Measurements from ENCODE around the gene CHN1.

CHN1 gene

DNA sequence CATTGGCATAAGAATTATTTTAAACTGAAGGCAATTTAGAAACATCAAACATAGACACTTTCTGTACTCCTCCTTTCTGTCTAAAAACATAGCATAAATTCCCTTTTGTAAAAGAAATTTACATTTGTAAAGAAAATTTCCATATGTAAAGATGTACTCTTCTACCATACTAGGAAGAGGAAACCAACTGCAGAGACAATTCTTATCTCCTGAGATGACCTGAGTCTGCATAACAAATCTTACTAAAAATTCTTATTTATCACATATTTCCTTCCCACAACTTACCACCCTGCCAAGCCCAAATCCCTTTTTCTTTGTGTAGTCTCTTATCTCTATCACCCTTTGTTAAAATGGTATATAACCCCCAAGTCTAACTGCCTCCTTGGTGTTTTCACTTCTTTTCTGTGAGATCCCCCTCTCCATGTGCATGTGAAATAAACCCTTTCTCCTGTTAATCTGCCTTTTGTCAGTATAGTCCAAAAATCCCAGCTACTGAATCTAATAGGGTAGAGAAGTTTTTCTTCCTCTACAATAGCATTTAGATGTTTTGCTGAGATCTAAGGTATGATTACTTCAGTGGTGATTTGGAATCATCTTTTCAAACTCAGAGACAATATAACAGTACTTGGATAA is 81.0 kb downstream of the CHN1 start:
- TF ChIP-seq, protein P1, sequence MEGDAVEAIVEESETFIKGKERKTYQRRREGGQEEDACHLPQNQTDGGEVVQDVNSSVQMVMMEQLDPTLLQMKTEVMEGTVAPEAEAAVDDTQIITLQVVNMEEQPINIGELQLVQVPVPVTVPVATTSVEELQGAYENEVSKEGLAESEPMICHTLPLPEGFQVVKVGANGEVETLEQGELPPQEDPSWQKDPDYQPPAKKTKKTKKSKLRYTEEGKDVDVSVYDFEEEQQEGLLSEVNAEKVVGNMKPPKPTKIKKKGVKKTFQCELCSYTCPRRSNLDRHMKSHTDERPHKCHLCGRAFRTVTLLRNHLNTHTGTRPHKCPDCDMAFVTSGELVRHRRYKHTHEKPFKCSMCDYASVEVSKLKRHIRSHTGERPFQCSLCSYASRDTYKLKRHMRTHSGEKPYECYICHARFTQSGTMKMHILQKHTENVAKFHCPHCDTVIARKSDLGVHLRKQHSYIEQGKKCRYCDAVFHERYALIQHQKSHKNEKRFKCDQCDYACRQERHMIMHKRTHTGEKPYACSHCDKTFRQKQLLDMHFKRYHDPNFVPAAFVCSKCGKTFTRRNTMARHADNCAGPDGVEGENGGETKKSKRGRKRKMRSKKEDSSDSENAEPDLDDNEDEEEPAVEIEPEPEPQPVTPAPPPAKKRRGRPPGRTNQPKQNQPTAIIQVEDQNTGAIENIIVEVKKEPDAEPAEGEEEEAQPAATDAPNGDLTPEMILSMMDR (IDR thresholded peaks at IDR 0.05; ENCODE audit: extremely low read depth, missing control alignments): no peak
- no peak for DNase-seq (ENCODE audit: low spot score)

DNA sequence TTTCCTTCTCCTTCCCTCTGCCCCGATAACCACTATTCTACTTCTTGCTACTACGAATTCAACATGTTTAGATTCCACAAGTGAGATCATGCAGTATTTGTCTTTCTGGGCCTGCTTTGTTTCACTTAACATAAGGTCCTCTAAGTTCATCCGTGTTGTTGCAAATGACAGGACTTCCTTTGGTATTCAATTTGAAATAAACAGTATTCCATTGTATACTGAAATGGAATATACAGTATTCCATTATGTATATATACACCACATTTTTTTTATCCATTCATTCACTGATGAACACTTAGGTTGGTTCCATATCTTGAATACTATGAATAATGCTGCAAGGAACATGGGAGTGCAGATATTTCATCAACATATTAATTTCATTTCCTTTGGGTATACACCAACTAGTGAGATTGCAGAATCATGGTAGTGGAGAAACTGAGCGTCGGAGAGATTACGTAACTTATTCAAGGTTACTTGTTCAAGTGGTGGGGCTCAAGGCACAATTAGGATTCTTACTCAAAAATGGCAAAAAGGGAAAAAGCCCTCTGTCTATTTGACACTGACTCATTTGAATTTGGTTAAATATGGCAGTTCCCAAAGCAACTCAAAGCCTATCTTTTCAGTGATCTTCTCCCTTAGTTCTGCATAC is 85.1 kb downstream of the CHN1 start:
- DNase-seq (ENCODE audit: low spot score): no peak
- TF ChIP-seq, protein P1 (IDR thresholded peaks at IDR 0.05; ENCODE audit: extremely low read depth, missing control alignments): no peak

DNA sequence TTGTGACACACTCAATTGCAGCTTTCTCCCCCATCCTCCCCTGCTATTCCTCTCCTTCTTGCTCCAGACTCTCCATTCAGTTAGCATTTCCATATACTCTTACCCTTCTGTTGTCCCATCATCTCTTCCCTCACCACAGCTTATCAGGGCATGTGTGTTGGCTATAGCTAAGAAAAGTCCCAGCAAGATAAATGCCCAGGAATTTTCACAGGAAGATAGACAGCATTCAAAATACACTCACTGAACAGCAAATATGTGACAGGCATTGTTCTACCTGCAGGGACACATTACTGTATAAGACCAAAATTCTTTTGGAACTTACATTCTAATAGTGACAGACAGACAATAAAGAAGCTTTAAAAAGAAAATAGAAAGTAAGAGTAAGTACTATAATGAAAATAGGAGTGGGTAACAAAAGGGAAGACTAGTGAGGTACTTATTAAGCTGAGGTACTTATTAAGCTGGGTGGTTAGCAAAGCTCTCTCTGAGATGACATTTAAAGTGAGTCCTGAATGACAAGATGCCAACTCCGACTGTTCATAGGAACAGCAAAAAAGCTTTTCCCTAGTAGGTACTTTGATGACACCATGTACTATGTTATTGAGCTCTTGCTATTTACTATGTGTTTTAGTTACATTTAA is 86.2 kb downstream of the CHN1 start:
- TF ChIP-seq, protein P1 (IDR thresholded peaks at IDR 0.05; ENCODE audit: extremely low read depth, missing control alignments): no peak

DNA sequence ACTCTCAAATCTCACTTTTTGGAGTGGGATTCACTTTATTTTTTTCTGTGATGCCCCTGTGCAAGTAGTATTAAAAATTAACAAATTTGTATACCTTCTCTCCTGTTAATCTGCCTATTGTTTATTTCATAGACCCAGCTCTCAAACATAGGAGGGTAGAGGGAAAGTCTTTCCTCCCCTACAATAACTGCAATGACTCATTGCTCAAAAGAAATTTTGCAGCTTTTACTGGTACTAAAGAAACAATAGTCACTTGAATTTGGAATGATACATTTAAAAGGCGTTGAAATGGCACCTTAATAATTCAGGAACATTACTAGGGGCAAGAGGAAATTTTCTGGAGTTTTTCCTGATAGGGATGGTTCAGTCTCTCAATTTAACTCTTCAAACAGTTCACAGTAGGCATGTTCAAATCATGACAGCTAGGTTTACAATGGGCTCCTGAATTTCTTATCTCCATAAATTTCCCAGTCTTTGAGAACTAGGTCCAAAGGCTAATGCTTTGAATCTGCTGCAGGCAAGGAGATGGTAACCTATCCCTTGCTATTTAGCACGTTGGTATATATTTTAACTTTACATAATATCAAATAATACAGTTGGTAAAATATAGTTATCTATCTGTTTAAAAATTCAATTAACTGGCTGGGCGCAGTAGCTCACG is 88.8 kb downstream of the CHN1 start:
- DNase-seq (ENCODE audit: low spot score): no peak
- TF ChIP-seq, protein P1 (IDR thresholded peaks at IDR 0.05; ENCODE audit: extremely low read depth, missing control alignments): no peak

More for the DNA sequence above, 86.2 kb downstream of the CHN1 start:
- DNase-seq (ENCODE audit: low spot score): no peak

DNA sequence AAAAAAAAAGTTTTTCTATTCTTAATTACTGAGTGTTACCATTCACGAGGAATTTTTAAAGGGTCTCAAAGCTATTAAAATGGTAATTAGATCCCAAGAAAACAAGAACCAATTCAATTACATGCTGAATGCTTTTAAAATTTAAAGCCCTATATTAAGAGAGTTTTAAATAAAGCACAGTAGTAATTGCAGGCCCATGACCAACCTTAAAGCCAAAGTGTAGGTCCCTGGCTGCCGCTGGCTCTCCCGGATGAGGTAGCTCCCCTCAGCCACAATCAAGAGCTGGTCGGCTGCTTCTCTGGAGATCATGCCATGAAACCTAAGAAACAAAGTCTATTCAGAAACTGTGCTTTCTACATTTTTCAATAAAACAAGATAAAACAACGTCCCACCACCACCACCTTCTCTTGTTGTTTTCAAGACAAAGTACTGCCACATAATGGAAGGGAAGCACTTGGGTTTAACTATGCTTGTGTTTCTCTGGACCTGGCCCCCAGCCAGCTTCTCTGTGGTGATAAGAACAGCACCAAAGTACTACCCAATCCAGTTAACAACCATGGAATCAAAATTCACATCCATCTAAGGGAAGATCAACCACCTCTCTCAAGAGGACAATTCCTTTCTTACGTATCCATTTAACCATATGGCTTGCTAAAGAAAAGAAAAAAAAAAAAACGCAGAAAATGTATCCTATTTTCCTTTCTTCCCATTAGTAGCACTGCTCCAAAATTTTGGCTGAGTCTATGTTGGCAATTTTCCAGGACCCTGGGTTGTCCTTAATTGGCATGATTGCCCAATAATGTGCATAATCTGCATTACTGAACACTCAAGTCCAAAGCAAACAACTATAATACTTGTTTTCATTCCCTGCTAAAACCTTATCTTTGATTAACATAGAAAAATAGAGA is 90.1 kb downstream of the CHN1 start:
- TF ChIP-seq, protein P1 (IDR thresholded peaks at IDR 0.05; ENCODE audit: extremely low read depth, missing control alignments): no peak
- no peak for DNase-seq (ENCODE audit: low spot score)

DNA sequence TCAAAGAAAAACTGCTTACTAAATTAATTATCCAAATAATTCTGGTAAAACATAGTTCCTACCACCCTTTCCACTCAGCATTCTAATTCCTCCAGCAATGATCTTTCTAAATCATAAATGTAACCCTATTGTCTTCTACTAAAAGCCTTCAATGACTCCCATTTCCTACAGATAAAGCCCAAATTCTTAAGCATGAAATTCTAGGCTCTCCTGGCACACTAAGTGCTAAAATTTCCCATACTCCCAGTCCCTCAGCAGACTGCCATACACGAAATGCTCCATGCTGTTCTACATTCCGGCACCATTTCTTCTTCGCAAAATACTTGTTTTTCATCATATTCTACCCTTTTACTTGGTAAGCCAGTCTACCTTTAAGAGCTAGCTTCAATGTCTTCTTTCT is 96.9 kb downstream of the CHN1 start:
- no peak for DNase-seq (ENCODE audit: low spot score)
- TF ChIP-seq, protein P1 (IDR thresholded peaks at IDR 0.05; ENCODE audit: extremely low read depth, missing control alignments): no peak
